ENCODE data around the gene YWHAG. TPM values are rescaled to one million over a fixed set of nuclear protein-coding genes. Genes with fewer than 3 reads are reported as not detected.

YWHAG gene
- total and polyA plus RNA-seq, 2 experiments from 2014 or later = 82.2 to 179 TPM

DNA sequence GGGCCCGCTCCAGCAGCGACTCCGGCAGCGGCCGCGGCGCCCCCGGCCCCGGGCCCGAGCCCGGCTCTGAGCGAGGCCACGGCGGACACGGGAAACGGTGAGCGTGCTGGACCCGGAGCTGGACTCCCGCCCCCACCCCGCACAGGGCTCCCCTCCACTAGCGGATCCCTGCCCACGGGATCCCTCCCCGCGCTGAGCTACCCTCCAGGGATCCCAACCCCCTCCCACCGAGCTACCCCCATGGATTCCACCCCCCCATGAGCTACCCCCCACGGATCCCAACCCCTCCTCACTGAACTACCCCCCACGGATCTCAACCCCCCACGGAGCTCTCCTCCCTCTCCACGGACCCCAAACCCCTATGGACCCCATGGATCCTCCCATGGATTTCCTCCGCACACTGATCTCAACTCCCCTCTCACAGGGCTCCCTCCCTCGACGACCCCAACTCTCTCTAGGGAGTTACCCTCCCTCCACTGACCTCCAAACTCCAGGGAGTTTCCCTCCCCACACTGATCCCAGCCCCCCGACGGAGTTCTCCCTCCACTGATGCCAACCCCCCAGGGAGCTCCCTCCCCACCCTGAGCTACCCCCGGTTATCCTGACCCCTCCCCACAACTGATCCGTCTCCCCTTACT is 77.0 kb downstream of the YWHAG start (continued):
- TF ChIP-seq ZNF462 (CRISPR knock-in tag; IDR thresholded peaks at IDR 0.05) = no peak

- Histone ChIP-seq H3K79me2 (replicated peaks; ENCODE audit: insufficient read depth) (no peaks in the 10 kb centered on the region), H3K4me1 (ENCODE audit: insufficient read depth) (peaks cover 9% of the 10 kb centered on the region), H3K9me2 (ENCODE audit: insufficient read depth) (no peaks in the 10 kb centered on the region), H2AFZ (peak overlapping the region; percentile 87), H3K27ac (ENCODE audit: low read depth) (no peak overlapping the region), H3K36me3 (ENCODE audit: insufficient read depth) (no peaks in the 10 kb centered on the region), H3K27me3 (ENCODE audit: insufficient read depth) (peaks cover 56% of the 10 kb centered on the region), H3F3A (replicated peaks; ENCODE audit: low read depth) (peaks cover 7% of the 10 kb centered on the region; the same call in 1 of the 2 replicates), H3K4me2 (peak overlapping the region; percentile 89), H4K20me1 (replicated peaks; ENCODE audit: insufficient read depth) (no peaks in the 10 kb centered on the region; the same call in 1 of the 2 replicates), H3K4me3 (peak overlapping the region; percentile 78)
- H3K4me1 Mint-ChIP-seq = peaks cover 21% of the 10 kb centered on the region
- no peak overlapping the region for H3K27ac Mint-ChIP-seq
- peaks cover 2% of the 10 kb centered on the region; the same call in 2 of the 3 replicates for H3K9me3 Mint-ChIP-seq
- H3K36me3 Mint-ChIP-seq (ENCODE audit: low read depth) = peaks cover 5% of the 10 kb centered on the region; the same call in 2 of the 3 replicates
- no peak for ATAC-seq
- no peak for TF ChIP-seq NANOG (IDR thresholded peaks at IDR 0.05; ENCODE audit: borderline replicate concordance)
- TF ChIP-seq EZH2 (IDR thresholded peaks at IDR 0.05; ENCODE audit: low read depth, unreplicated experiment) = peak; percentile 93
- TF ChIP-seq POLR2AphosphoS5 (IDR thresholded peaks at IDR 0.05; ENCODE audit: low read depth) = no peak
- TF ChIP-seq, protein P1, sequence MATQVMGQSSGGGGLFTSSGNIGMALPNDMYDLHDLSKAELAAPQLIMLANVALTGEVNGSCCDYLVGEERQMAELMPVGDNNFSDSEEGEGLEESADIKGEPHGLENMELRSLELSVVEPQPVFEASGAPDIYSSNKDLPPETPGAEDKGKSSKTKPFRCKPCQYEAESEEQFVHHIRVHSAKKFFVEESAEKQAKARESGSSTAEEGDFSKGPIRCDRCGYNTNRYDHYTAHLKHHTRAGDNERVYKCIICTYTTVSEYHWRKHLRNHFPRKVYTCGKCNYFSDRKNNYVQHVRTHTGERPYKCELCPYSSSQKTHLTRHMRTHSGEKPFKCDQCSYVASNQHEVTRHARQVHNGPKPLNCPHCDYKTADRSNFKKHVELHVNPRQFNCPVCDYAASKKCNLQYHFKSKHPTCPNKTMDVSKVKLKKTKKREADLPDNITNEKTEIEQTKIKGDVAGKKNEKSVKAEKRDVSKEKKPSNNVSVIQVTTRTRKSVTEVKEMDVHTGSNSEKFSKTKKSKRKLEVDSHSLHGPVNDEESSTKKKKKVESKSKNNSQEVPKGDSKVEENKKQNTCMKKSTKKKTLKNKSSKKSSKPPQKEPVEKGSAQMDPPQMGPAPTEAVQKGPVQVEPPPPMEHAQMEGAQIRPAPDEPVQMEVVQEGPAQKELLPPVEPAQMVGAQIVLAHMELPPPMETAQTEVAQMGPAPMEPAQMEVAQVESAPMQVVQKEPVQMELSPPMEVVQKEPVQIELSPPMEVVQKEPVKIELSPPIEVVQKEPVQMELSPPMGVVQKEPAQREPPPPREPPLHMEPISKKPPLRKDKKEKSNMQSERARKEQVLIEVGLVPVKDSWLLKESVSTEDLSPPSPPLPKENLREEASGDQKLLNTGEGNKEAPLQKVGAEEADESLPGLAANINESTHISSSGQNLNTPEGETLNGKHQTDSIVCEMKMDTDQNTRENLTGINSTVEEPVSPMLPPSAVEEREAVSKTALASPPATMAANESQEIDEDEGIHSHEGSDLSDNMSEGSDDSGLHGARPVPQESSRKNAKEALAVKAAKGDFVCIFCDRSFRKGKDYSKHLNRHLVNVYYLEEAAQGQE (IDR thresholded peaks at IDR 0.05; ENCODE audit: unreplicated experiment) = no peak
- peaks cover 56% of the 10 kb centered on the region for H3K27me3 Mint-ChIP-seq (ENCODE audit: insufficient read depth, low read depth, poor library complexity)
- H3K4me3 Mint-ChIP-seq = peak overlapping the region; percentile 73
- no peak for DNase-seq (ENCODE audit: low spot score)
Observed at GRCh38 chr7:76281006-76281705, 77.6 kb downstream of the YWHAG start.
